NB4 (cell line): Measurements from ENCODE around the gene THSD4.
"Not testable (repeated sequence)": the region's sequence is repeated elsewhere in the genome, so short reads cannot be mapped to it uniquely, and the experiment has no call there.

Experiments
- DNase-seq: peaks from one replicate; pipeline ENCODE4 v3.0.0; 2010; ENCODE audit warnings: low read depth
- H3K4me3 ChIP-seq: one replicate; pipeline ENCODE4 v1.5.1; 2011; ENCODE audit warnings: mild to moderate bottlenecking, low read depth, low read length, moderate library complexity
- MYC ChIP-seq: IDR thresholded peaks from 2 replicates; pipeline ENCODE4 v1.6.1; 2011; ENCODE audit warnings: low read depth, low read length
- POLR2A ChIP-seq: IDR thresholded peaks from 2 replicates; pipeline ENCODE4 v1.6.1; 2011; ENCODE audit warnings: mild to moderate bottlenecking; ENCODE audit not compliant: insufficient read length; ENCODE audit errors: extremely low read depth
- TF ChIP-seq, protein P1 (sequence below): IDR thresholded peaks from 2 replicates; pipeline ENCODE4 v1.6.1; 2011; ENCODE audit warnings: low read depth, low read length
- TF ChIP-seq, protein P2 (sequence below): IDR thresholded peaks from one replicate; pipeline ENCODE4 v1.5.1; 2012; ENCODE audit warnings: low read depth, low read length

Gene THSD4

DNA sequence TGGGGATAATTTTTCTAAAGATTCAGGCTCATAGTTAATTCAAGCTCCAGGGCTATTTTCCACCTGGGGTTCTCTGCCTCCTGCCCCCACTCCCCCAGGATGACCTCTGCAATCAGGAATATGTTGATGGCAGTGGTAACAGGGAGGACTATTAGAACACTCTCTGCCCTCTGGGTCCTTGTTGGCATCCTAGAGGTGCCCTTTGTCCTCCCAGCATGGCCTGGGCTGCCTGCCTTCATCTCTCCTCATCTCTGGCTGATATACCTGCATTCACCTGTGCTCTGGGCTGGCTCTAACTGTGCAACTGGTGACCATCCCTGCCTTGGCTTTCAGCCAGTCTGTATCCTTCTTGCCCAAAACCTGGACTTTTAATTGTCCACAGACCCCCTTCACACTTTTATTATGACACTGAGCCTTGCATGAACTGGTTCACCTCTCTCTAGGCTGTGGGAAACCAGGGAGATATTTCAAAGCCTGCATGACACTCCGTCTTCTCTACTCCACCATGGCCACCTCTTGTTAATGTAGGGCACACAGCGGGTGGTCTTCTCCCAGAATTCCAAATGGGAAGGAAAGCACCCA lies 199.8 kb downstream of the THSD4 start:
- H3K4me3 ChIP-seq = no peak overlapping the region
- TF ChIP-seq, protein P1, sequence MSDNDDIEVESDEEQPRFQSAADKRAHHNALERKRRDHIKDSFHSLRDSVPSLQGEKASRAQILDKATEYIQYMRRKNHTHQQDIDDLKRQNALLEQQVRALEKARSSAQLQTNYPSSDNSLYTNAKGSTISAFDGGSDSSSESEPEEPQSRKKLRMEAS = no peak
- TF ChIP-seq, protein P2, sequence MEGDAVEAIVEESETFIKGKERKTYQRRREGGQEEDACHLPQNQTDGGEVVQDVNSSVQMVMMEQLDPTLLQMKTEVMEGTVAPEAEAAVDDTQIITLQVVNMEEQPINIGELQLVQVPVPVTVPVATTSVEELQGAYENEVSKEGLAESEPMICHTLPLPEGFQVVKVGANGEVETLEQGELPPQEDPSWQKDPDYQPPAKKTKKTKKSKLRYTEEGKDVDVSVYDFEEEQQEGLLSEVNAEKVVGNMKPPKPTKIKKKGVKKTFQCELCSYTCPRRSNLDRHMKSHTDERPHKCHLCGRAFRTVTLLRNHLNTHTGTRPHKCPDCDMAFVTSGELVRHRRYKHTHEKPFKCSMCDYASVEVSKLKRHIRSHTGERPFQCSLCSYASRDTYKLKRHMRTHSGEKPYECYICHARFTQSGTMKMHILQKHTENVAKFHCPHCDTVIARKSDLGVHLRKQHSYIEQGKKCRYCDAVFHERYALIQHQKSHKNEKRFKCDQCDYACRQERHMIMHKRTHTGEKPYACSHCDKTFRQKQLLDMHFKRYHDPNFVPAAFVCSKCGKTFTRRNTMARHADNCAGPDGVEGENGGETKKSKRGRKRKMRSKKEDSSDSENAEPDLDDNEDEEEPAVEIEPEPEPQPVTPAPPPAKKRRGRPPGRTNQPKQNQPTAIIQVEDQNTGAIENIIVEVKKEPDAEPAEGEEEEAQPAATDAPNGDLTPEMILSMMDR = no peak
- TF ChIP-seq MYC (no peak), POLR2A (no peak)
- no peak for DNase-seq

DNA sequence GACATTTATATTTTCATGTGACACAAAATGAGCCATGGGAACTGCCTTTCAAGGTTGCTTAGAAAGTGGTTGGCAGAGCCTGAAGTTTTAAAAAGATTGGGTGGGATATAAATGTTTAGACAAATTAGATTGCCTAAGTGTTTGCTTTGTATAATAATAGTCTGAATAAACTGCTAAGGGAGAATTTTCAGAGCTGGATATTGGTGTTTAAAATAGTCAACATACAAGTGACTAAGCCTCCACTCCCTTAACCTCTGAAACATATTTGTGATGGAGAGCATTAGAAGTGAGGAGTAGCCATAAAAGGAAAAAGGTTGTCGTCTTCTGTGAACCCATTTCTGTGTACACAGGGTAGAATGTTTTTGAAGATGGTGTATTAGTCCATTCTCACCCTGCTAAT lies 201.6 kb downstream of the THSD4 start:
- no peak for TF ChIP-seq POLR2A
- TF ChIP-seq, protein P1 = no peak
- TF ChIP-seq, protein P2 = no peak
- no peak for TF ChIP-seq MYC
- DNase-seq = no peak
- H3K4me3 ChIP-seq = no peak overlapping the region

DNA sequence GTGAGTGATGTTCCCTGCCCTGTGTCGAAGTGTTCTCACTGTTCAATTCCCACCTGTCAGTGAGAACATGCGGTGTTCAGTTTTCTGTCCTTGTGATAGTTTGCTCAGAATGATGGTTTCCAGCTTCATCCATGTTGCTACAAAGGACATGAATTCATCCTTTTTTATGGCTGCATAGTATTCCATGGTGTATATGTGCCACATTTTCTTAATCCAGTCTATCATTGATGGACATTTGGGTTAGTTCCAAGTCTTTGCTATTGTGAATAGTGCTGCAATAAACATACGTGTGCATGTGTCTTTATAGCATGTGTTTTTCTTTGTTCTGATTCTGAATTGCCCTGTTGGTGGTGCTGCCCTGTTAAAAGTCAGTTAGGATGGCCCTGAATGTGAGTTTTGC lies 204.2 kb downstream of the THSD4 start:
- H3K4me3 ChIP-seq, DNase-seq: not testable (repeated sequence)

DNA sequence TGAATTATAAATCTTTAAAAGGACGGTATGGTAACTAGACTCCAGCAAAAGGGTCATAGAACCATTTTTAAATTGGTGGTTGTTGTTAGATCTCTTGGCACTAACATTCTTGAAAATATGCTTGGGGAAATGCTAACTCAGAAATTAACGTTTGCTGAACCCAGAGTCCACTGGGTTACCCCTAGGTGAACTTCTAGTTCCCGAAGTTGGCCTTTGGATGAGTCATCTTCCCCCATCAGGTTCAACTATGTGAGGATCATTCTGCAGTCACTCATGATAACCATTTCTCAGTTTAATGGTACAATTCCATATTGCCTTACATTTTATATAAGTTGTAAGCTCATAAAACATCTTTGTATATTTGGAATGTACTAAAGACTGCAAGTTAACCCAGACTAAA lies 204.7 kb downstream of the THSD4 start:
- DNase-seq = no peak
- TF ChIP-seq, protein P2 = no peak
- TF ChIP-seq POLR2A (no peak), MYC (no peak)
- TF ChIP-seq, protein P1 = no peak
- H3K4me3 ChIP-seq = no peak overlapping the region

DNA sequence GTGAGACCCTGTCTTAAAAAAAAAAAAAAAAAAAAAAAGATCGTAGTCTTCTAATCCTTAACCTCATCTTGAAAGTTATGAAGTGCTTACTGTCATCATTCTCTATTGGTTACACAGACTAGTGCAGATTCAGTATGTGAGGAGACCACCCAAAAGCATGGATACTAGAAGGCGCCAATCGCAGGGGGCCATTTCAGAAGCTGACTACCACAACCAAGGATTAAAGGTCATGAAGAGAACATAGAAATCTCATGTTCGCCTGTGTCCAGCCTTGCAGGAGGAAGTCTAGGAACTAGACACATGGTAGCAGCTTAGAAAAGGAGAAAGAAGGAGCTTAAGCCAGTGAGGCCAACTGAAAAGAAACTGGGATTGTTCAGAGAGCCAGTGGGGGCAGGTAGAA lies 207.8 kb downstream of the THSD4 start:
- no peak overlapping the region for H3K4me3 ChIP-seq
- no peak for TF ChIP-seq MYC
- TF ChIP-seq, protein P2 = no peak
- no peak for TF ChIP-seq POLR2A
- TF ChIP-seq, protein P1 = no peak
- no peak for DNase-seq

DNA sequence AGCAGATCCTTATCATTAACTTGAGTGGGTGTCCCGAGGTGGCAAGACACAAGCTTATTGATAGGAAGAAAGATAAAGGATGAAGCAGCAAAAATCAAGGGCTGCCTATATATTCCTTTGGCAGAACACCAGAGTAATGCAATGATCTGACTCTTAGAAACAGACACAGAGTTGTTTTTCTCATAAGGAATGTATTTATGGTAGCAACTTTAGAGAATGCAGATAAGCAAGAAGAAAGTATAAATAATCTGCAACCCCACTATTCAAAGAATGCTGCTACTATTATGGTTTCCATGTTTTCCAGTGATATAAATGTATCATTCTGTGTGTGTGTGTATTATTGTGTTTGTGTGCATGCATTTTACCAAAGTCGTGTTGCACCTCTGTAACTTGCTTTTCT lies 208.3 kb downstream of the THSD4 start:
- TF ChIP-seq, protein P1 = no peak
- TF ChIP-seq POLR2A = no peak
- no peak for TF ChIP-seq MYC
- TF ChIP-seq, protein P2 = no peak
- no peak for DNase-seq
- H3K4me3 ChIP-seq = no peak overlapping the region
